DOHH2 (cell line): ENCODE results near the gene HEG1.

ENCODE experiments used
- H3F3A ChIP-seq: fragments of 200-600 bp; sonication (generic), shearing (Covaris generic); 2 replicates; pipeline ENCODE4 v1.6.0; 2016; ENCODE audit warnings: antibody characterized with exemption, mild to moderate bottlenecking; ENCODE audit not compliant: control insufficient read depth, insufficient read depth
- H3K27ac ChIP-seq: fragments of 200-600 bp; sonication (generic); 2 replicates; pipeline ENCODE4 v1.5.1; 2014; ENCODE audit warnings: low read depth, mild to moderate bottlenecking, low read length, moderate library complexity
- H3K27me3 ChIP-seq: fragments of 200-600 bp; sonication (generic); 2 replicates; pipeline ENCODE4 v1.6.1; 2014; ENCODE audit warnings: mild to moderate bottlenecking, low read length, mixed read lengths; ENCODE audit not compliant: control insufficient read depth
- H3K36me3 ChIP-seq: fragments of 200-600 bp; sonication (generic); 2 replicates; pipeline ENCODE4 v1.6.1; 2014; ENCODE audit warnings: mild to moderate bottlenecking, low read length, moderate library complexity, mixed read lengths; ENCODE audit not compliant: control insufficient read depth
- H3K4me1 ChIP-seq: fragments of 200-600 bp; sonication (generic); 2 replicates; pipeline ENCODE4 v1.6.1; 2014; ENCODE audit warnings: mild to moderate bottlenecking, low read length, mixed read lengths; ENCODE audit not compliant: control insufficient read depth
- H3K4me2 ChIP-seq: fragments of 200-600 bp; sonication (generic); 2 replicates; pipeline ENCODE4 v1.6.0; 2014; ENCODE audit warnings: mild to moderate bottlenecking, low read length, moderate library complexity
- H3K4me3 ChIP-seq: fragments of 200-600 bp; sonication (generic); 2 replicates; pipeline ENCODE4 v1.5.1; 2014; ENCODE audit warnings: mild to moderate bottlenecking, low read length, mixed read lengths
- H3K79me2 ChIP-seq: fragments of 200-600 bp; sonication (generic); 2 replicates; pipeline ENCODE4 v1.6.1; 2014; ENCODE audit warnings: mild to moderate bottlenecking, low read length, mixed read lengths; ENCODE audit not compliant: control insufficient read depth
- H3K9me2 ChIP-seq: fragments of 200-600 bp; sonication (generic); replicated peaks from 2 replicates; pipeline ENCODE4 v1.6.1; 2014; ENCODE audit warnings: mild to moderate bottlenecking, low read length, mixed read lengths; ENCODE audit not compliant: control insufficient read depth
- H3K9me3 ChIP-seq: fragments of 200-600 bp; sonication (generic); 2 replicates; pipeline ENCODE4 v1.6.1; 2014; ENCODE audit warnings: antibody characterized with exemption, low read length, mixed read lengths; ENCODE audit not compliant: control insufficient read depth, insufficient read depth
- H4K20me1 ChIP-seq: fragments of 200-600 bp; sonication (generic); 2 replicates; pipeline ENCODE4 v1.6.0; 2014; ENCODE audit warnings: low read depth, mild to moderate bottlenecking, antibody characterized with exemption, low read length, moderate library complexity; ENCODE audit not compliant: control insufficient read depth, insufficient read depth
- CTCF ChIP-seq: fragments of 200-600 bp; sonication (generic); IDR thresholded peaks from one replicate; pipeline ENCODE4 v1.5.1; 2014; ENCODE audit warnings: antibody characterized with exemption, mild to moderate bottlenecking, low read depth, low read length; ENCODE audit not compliant: poor library complexity, severe bottlenecking
- EZH2phosphoT487 ChIP-seq: fragments of 200-600 bp; sonication (generic); IDR thresholded peaks from 2 replicates; pipeline ENCODE4 v1.6.1; 2017; ENCODE audit warnings: borderline replicate concordance, mild to moderate bottlenecking, antibody characterized with exemption, low read length, moderate library complexity, mixed read lengths

Gene HEG1

DNA sequence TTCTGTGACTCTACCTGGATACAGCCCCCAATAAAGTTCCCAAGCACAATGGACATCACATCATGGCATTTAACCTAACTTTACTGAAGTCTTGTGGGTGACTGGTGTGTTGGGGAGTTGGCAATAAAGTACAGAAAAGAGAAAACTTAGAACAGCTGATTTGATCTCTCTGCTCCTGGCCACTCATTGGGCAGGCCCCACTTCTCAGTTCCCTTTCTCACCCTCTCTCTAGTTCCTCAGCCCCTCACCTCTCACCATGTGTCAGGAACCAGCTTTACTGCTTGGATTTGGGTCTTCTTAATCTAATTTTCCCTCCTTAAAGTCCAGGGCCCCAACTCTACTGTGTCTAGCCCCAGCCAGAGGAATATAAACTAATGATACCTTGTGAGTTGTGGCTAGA lies 120.5 kb downstream of the HEG1 start:
- Histone ChIP-seq H3F3A (no peaks in the 10 kb centered on the region), H4K20me1 (no peaks in the 10 kb centered on the region), H3K27ac (no peak overlapping the region), H3K4me1 (no peaks in the 10 kb centered on the region), H3K9me3 (no peaks in the 10 kb centered on the region), H3K36me3 (no peaks in the 10 kb centered on the region), H3K9me2 (no peaks in the 10 kb centered on the region), H3K4me3 (no peak overlapping the region), H3K4me2 (no peak overlapping the region), H3K27me3 (no peaks in the 10 kb centered on the region; the same call in 1 of the 2 replicates), H3K79me2 (no peaks in the 10 kb centered on the region)
- no peak for TF ChIP-seq CTCF
- no peak for TF ChIP-seq EZH2phosphoT487

- Histone ChIP-seq H3K4me2 (no peak within 1 kb of the TSS), H3K27ac (no peak within 1 kb of the TSS), H4K20me1 (no peaks in the 10 kb centered on the region)
Observed at GRCh38 chr3:124934577-124934976, 121.2 kb downstream of the HEG1 start, which contains the start of gene MUC13. Gene MUC13 (minus strand): TSS chr3:124934751. CDS start chr3:124934712, 39 bp downstream.

GRCh38 chr3:124928333-124929202 lies 127.2 kb downstream of the HEG1 start:
- Histone ChIP-seq H3F3A (no peaks in the 10 kb centered on the region), H3K4me2 (no peak overlapping the region), H3K27ac (no peak overlapping the region), H3K27me3 (peaks cover 6% of the 10 kb centered on the region; the same call in 1 of the 2 replicates), H4K20me1 (no peaks in the 10 kb centered on the region), H3K9me2 (no peaks in the 10 kb centered on the region), H3K36me3 (no peaks in the 10 kb centered on the region), H3K4me3 (no peak overlapping the region), H3K4me1 (no peaks in the 10 kb centered on the region), H3K9me3 (no peaks in the 10 kb centered on the region), H3K79me2 (no peaks in the 10 kb centered on the region)
- TF ChIP-seq EZH2phosphoT487 = no peak
- peak; percentile 78 for TF ChIP-seq CTCF

More at GRCh38 chr3:124934577-124934976, 121.2 kb downstream of the HEG1 start, which contains the start of gene MUC13:
- Histone ChIP-seq H3K4me3 (no peak within 1 kb of the TSS), H3K9me2 (no peaks in the 10 kb centered on the region), H3K4me1 (no peaks in the 10 kb centered on the region), H3F3A (no peaks in the 10 kb centered on the region), H3K27me3 (no peaks in the 10 kb centered on the region; the same call in 1 of the 2 replicates), H3K79me2 (no peaks in the 10 kb centered on the region), H3K36me3 (no peaks in the 10 kb centered on the region), H3K9me3 (no peaks in the 10 kb centered on the region)
- TF ChIP-seq CTCF (no peak), EZH2phosphoT487 (no peak)
